Glutamatergic neuron (in vitro differentiated cells): ENCODE data around the gene AGBL3. TPM values are rescaled to one million over a fixed set of nuclear protein-coding genes. Genes with fewer than 3 reads are reported as not detected.

ENCODE experiments used
- DNase-seq: peaks from one replicate; pipeline ENCODE4 v3.0.0; 2022
- H3K27ac Mint-ChIP-seq: one replicate; pipeline ENCODE4 v1.8.0; 2020; ENCODE audit warnings: mild to moderate bottlenecking, mixed read lengths, inconsistent platforms; ENCODE audit not compliant: unreplicated experiment
- H3K27me3 Mint-ChIP-seq: one replicate; pipeline ENCODE4 v1.8.0; 2020; ENCODE audit warnings: mild to moderate bottlenecking, moderate library complexity, mixed read lengths, inconsistent platforms; ENCODE audit not compliant: unreplicated experiment
- H3K36me3 Mint-ChIP-seq: one replicate; pipeline ENCODE4 v1.8.0; 2020; ENCODE audit warnings: mild to moderate bottlenecking, mixed read lengths, inconsistent platforms; ENCODE audit not compliant: unreplicated experiment
- H3K4me1 Mint-ChIP-seq: one replicate; pipeline ENCODE4 v1.8.0; 2020; ENCODE audit warnings: mild to moderate bottlenecking, low read depth, mixed read lengths, inconsistent platforms; ENCODE audit not compliant: unreplicated experiment
- H3K4me3 Mint-ChIP-seq: one replicate; pipeline ENCODE4 v1.8.0; 2020; ENCODE audit warnings: mild to moderate bottlenecking, mixed read lengths, inconsistent platforms; ENCODE audit not compliant: unreplicated experiment
- H3K9me3 Mint-ChIP-seq: one replicate; pipeline ENCODE4 v1.8.0; 2020; ENCODE audit warnings: mild to moderate bottlenecking, moderate library complexity, mixed read lengths, inconsistent platforms; ENCODE audit not compliant: unreplicated experiment
- total RNA-seq: library from RNA; stranded (reverse); fragmentation: NEBNext Ultra II Directional; extraction: Animal tissue kit (Norgen Biotek cat#: 25700); gene quantifications from one replicate; pipeline ENCODE4 v1.2.1, GENCODE V29; 2021; ENCODE audit not compliant: unreplicated experiment
- TF ChIP-seq, protein P1 (sequence below): fragments of 200-600 bp; sonication (generic); IDR thresholded peaks from one replicate; pipeline ENCODE4 v1.5.0; 2021; ENCODE audit not compliant: partially characterized antibody, unreplicated experiment

The AGBL3 gene
- total RNA-seq, 1 donor from 2014 or later, result 2.3 TPM

- DNase-seq, result no peak
- Mint-ChIP-seq H3K27ac (no peak overlapping the region), H3K4me1 (no peaks in the 10 kb centered on the region), H3K36me3 (no peaks in the 10 kb centered on the region), H3K9me3 (no peaks in the 10 kb centered on the region), H3K27me3 (no peaks in the 10 kb centered on the region), H3K4me3 (no peak overlapping the region)
- TF ChIP-seq, protein P1, sequence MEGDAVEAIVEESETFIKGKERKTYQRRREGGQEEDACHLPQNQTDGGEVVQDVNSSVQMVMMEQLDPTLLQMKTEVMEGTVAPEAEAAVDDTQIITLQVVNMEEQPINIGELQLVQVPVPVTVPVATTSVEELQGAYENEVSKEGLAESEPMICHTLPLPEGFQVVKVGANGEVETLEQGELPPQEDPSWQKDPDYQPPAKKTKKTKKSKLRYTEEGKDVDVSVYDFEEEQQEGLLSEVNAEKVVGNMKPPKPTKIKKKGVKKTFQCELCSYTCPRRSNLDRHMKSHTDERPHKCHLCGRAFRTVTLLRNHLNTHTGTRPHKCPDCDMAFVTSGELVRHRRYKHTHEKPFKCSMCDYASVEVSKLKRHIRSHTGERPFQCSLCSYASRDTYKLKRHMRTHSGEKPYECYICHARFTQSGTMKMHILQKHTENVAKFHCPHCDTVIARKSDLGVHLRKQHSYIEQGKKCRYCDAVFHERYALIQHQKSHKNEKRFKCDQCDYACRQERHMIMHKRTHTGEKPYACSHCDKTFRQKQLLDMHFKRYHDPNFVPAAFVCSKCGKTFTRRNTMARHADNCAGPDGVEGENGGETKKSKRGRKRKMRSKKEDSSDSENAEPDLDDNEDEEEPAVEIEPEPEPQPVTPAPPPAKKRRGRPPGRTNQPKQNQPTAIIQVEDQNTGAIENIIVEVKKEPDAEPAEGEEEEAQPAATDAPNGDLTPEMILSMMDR, result no peak
Measured at GRCh38 chr7:134995239-134996096, 9.2 kb downstream of the AGBL3 start.

- TF ChIP-seq, protein P1, result no peak
- no peaks in the 10 kb centered on the region for H3K27me3 Mint-ChIP-seq
- no peak overlapping the region for H3K27ac Mint-ChIP-seq
- no peak for DNase-seq
- no peak overlapping the region for H3K4me3 Mint-ChIP-seq
- no peaks in the 10 kb centered on the region for H3K36me3 Mint-ChIP-seq
- H3K4me1 Mint-ChIP-seq, result no peaks in the 10 kb centered on the region
- H3K9me3 Mint-ChIP-seq, result no peaks in the 10 kb centered on the region
Measured at GRCh38 chr7:134996097-134996550, 9.8 kb downstream of the AGBL3 start.

- Mint-ChIP-seq H3K4me3 (no peak overlapping the region), H3K4me1 (no peaks in the 10 kb centered on the region), H3K27ac (no peak overlapping the region), H3K9me3 (no peaks in the 10 kb centered on the region), H3K27me3 (no peaks in the 10 kb centered on the region), H3K36me3 (no peaks in the 10 kb centered on the region)
- TF ChIP-seq, protein P1, result no peak
- no peak for DNase-seq
Measured at GRCh38 chr7:134997214-134997885, 11.0 kb downstream of the AGBL3 start.

GRCh38 chr7:134999136-134999535, 12.8 kb downstream of the AGBL3 start:
- H3K9me3 Mint-ChIP-seq, result no peaks in the 10 kb centered on the region
- TF ChIP-seq, protein P1, result no peak
- no peak for DNase-seq
- H3K4me3 Mint-ChIP-seq, result no peak overlapping the region
- no peaks in the 10 kb centered on the region for H3K27me3 Mint-ChIP-seq
- no peaks in the 10 kb centered on the region for H3K36me3 Mint-ChIP-seq
- H3K4me1 Mint-ChIP-seq, result no peaks in the 10 kb centered on the region
- no peak overlapping the region for H3K27ac Mint-ChIP-seq
